Measurements from ENCODE around the gene PRDM16.

PRDM16 gene

DNA sequence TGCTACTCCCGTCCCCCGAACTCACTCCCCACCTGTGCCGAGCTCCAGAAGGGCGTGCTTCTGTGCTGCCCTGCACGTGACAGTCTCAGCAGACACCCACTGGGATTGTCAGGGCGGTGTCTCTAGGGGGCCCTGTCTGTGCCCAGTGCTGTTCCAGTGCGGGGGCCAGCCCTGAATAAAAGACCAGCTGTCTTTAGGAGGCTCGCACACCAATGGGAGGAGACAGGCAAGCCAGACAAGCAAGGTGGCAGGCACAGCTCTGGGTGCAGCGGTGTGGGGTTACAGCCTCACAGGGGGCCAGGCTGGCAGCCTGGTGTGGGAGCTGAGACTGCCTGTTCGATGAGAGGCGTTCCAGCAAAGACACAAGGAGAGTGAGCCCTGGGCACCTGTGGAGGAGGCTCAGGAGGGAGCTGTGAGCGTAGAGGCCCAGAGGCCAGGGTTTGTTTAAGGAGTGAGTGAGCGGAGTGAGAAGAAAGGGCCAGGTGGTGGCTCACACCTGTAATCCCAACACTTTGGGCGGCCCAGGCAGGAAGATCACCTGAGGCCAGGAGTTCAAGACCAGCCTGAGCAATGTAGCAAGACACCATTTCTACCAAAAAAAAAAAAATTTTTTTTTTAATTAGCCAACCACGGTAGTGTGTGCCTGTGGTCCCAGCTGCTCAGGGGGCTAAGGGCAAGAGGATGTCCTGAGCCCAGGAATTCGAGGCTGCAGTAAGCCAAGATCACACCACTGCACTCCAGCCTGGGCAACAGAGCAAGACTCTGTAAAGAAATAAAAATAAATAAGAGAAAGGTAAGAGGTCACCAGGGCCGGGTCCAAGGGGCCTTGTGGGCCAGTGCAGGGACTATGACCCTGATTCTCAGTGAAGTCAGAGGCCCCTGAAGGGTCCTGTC, 337.2 kb downstream of the PRDM16 start:
- no peaks in the 10 kb centered on the region for H3K36me3 ChIP-seq (ENCODE audit: control insufficient read depth in 2 of 2, insufficient read depth in 2 of 2, low read length in 2 of 2)
- H3K9me3 ChIP-seq (ENCODE audit: control insufficient read depth in 2 of 2, low read length in 2 of 2): no peaks in the 10 kb centered on the region
- no peaks in the 10 kb centered on the region for H3K27me3 ChIP-seq (ENCODE audit: control insufficient read depth in 1 of 2, insufficient read depth in 2 of 2, low read length in 2 of 2)
- H3K4me1 ChIP-seq (ENCODE audit: control insufficient read depth, insufficient read depth, low read length): peaks cover 12% of the 10 kb centered on the region
- H3K9ac ChIP-seq (ENCODE audit: low read length in 2 of 2): no peak overlapping the region
- H3K27ac ChIP-seq (ENCODE audit: low read length): no peak overlapping the region
- H3K4me3 ChIP-seq (ENCODE audit: low read length in 2 of 2): no peak overlapping the region

- H3K27ac ChIP-seq (ENCODE audit: low read length): no peak overlapping the region
- no peaks in the 10 kb centered on the region for H3K27me3 ChIP-seq (ENCODE audit: control insufficient read depth in 1 of 2, insufficient read depth in 2 of 2, low read length in 2 of 2)
- no peak overlapping the region for H3K9ac ChIP-seq (ENCODE audit: low read length in 2 of 2)
- no peak overlapping the region for H3K4me3 ChIP-seq (ENCODE audit: low read length in 2 of 2)
- H3K9me3 ChIP-seq (ENCODE audit: control insufficient read depth in 2 of 2, low read length in 2 of 2): no peaks in the 10 kb centered on the region
- no peaks in the 10 kb centered on the region for H3K36me3 ChIP-seq (ENCODE audit: control insufficient read depth in 2 of 2, insufficient read depth in 2 of 2, low read length in 2 of 2)
- H3K4me1 ChIP-seq (ENCODE audit: control insufficient read depth, insufficient read depth, low read length): peaks cover 9% of the 10 kb centered on the region
These were observed 338.0 kb downstream of the PRDM16 start for GRCh38 chr1:3407021-3407420.

- no peaks in the 10 kb centered on the region for H3K36me3 ChIP-seq (ENCODE audit: control insufficient read depth in 2 of 2, insufficient read depth in 2 of 2, low read length in 2 of 2)
- H3K27me3 ChIP-seq (ENCODE audit: control insufficient read depth in 1 of 2, insufficient read depth in 2 of 2, low read length in 2 of 2): peaks cover 0 to 2% of the 10 kb centered on the region in 2 donors
These were observed 339.8 kb downstream of the PRDM16 start for GRCh38 chr1:3408751-3409266.

GRCh38 chr1:3409366-3410141, 340.6 kb downstream of the PRDM16 start:
- Histone ChIP-seq H3K4me3 (ENCODE audit: low read length in 2 of 2) (no peak overlapping the region), H3K4me1 (ENCODE audit: control insufficient read depth, insufficient read depth, low read length) (peaks cover 4% of the 10 kb centered on the region), H3K27me3 (ENCODE audit: control insufficient read depth in 1 of 2, insufficient read depth in 2 of 2, low read length in 2 of 2) (peaks cover 0 to 2% of the 10 kb centered on the region in 2 donors), H3K27ac (ENCODE audit: low read length) (no peak overlapping the region), H3K36me3 (ENCODE audit: control insufficient read depth in 2 of 2, insufficient read depth in 2 of 2, low read length in 2 of 2) (no peaks in the 10 kb centered on the region), H3K9ac (ENCODE audit: low read length in 2 of 2) (no peak overlapping the region), H3K9me3 (ENCODE audit: control insufficient read depth in 2 of 2, low read length in 2 of 2) (no peaks in the 10 kb centered on the region)

More at GRCh38 chr1:3408751-3409266, 339.8 kb downstream of the PRDM16 start:
- no peak overlapping the region for H3K4me3 ChIP-seq (ENCODE audit: low read length in 2 of 2)
- H3K27ac ChIP-seq (ENCODE audit: low read length): no peak overlapping the region
- H3K9me3 ChIP-seq (ENCODE audit: control insufficient read depth in 2 of 2, low read length in 2 of 2): no peaks in the 10 kb centered on the region
- H3K4me1 ChIP-seq (ENCODE audit: control insufficient read depth, insufficient read depth, low read length): peaks cover 4% of the 10 kb centered on the region
- H3K9ac ChIP-seq (ENCODE audit: low read length in 2 of 2): no peak overlapping the region

- no peaks in the 10 kb centered on the region for H3K36me3 ChIP-seq (ENCODE audit: control insufficient read depth in 2 of 2, insufficient read depth in 2 of 2, low read length in 2 of 2)
- no peak overlapping the region for H3K4me3 ChIP-seq (ENCODE audit: low read length in 2 of 2)
- peaks cover 0 to 2% of the 10 kb centered on the region in 2 donors for H3K27me3 ChIP-seq (ENCODE audit: control insufficient read depth in 1 of 2, insufficient read depth in 2 of 2, low read length in 2 of 2)
- H3K9me3 ChIP-seq (ENCODE audit: control insufficient read depth in 2 of 2, low read length in 2 of 2): no peaks in the 10 kb centered on the region
- H3K27ac ChIP-seq (ENCODE audit: low read length): no peak overlapping the region
- H3K9ac ChIP-seq (ENCODE audit: low read length in 2 of 2): no peak overlapping the region
- peaks cover 4% of the 10 kb centered on the region for H3K4me1 ChIP-seq (ENCODE audit: control insufficient read depth, insufficient read depth, low read length)
These were observed 341.3 kb downstream of the PRDM16 start for GRCh38 chr1:3410142-3410925.

DNA sequence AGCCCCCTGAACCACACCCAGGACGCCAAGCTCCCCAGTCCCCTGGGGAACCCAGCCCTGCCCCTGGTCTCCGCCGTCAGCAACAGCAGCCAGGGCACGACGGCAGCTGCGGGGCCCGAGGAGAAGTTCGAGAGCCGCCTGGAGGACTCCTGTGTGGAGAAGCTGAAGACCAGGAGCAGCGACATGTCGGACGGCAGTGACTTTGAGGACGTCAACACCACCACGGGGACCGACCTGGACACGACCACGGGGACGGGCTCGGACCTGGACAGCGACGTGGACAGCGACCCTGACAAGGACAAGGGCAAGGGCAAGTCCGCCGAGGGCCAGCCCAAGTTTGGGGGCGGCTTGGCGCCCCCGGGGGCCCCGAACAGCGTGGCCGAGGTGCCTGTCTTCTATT, 342.8 kb downstream of the PRDM16 start:
- Histone ChIP-seq H3K9ac (ENCODE audit: low read length in 2 of 2) (no peak overlapping the region), H3K27me3 (ENCODE audit: control insufficient read depth in 1 of 2, insufficient read depth in 2 of 2, low read length in 2 of 2) (peaks cover 0 to 2% of the 10 kb centered on the region in 2 donors), H3K4me1 (ENCODE audit: control insufficient read depth, insufficient read depth, low read length) (peaks cover 4% of the 10 kb centered on the region), H3K4me3 (ENCODE audit: low read length in 2 of 2) (no peak overlapping the region), H3K9me3 (ENCODE audit: control insufficient read depth in 2 of 2, low read length in 2 of 2) (peaks cover 0 to 5% of the 10 kb centered on the region in 2 donors), H3K36me3 (ENCODE audit: control insufficient read depth in 2 of 2, insufficient read depth in 2 of 2, low read length in 2 of 2) (no peaks in the 10 kb centered on the region), H3K27ac (ENCODE audit: low read length) (no peak overlapping the region)

DNA sequence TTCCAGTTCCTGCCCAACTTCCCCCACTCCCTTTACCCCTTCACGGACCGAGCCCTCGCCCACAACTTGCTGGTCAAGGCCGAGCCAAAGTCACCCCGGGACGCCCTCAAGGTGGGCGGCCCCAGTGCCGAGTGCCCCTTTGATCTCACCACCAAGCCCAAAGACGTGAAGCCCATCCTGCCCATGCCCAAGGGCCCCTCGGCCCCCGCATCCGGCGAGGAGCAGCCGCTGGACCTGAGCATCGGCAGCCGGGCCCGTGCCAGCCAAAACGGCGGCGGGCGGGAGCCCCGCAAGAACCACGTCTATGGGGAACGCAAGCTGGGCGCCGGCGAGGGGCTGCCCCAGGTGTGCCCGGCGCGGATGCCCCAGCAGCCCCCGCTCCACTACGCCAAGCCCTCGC, 343.4 kb downstream of the PRDM16 start:
- H3K4me1 ChIP-seq (ENCODE audit: control insufficient read depth, insufficient read depth, low read length): peaks cover 4% of the 10 kb centered on the region
- no peak overlapping the region for H3K4me3 ChIP-seq (ENCODE audit: low read length in 2 of 2)
- no peak overlapping the region for H3K9ac ChIP-seq (ENCODE audit: low read length in 2 of 2)
- no peaks in the 10 kb centered on the region for H3K36me3 ChIP-seq (ENCODE audit: control insufficient read depth in 2 of 2, insufficient read depth in 2 of 2, low read length in 2 of 2)
- H3K27me3 ChIP-seq (ENCODE audit: control insufficient read depth in 1 of 2, insufficient read depth in 2 of 2, low read length in 2 of 2): peaks cover 0 to 2% of the 10 kb centered on the region in 2 donors
- H3K9me3 ChIP-seq (ENCODE audit: control insufficient read depth in 2 of 2, low read length in 2 of 2): peaks cover 0 to 6% of the 10 kb centered on the region in 2 donors
- H3K27ac ChIP-seq (ENCODE audit: low read length): no peak overlapping the region

DNA sequence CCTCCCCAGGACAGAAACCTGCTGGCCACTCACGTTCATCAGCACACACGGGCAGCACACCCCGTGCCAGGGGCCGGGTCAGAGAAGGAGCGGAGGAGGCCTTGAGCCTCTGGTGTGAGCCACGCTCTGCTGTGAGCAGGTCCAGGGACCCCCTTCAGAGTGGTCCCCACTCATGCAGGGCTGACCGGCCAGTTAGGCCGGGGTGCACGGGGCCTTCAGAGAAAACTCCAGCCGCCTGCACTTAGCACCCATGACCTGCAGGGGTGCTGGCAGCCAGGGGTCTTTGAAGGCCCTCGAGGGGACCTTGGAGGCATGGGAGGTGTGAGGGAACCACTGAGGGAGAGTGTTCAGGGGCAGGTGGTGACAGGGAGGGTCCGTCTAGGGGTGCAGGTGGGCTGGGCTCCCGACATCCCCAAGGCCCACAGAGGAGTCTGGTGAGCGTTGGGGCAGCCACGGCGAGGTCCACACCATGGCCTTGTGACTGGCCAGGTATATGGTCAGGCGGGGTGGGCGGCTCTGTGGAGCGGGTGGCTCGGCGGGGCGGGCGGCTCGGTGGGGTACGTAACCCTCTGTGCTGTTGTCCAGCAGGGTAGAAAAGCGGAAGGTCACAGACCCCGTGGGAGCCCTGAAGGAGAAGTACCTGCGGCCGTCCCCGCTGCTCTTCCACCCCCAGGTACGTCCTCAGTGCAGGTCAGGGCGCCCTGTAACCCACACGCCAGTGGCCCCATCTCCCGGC, 345.1 kb downstream of the PRDM16 start:
- peaks cover 8% of the 10 kb centered on the region for H3K4me1 ChIP-seq (ENCODE audit: control insufficient read depth, insufficient read depth, low read length)
- peaks cover 0 to 6% of the 10 kb centered on the region in 2 donors for H3K9me3 ChIP-seq (ENCODE audit: control insufficient read depth in 2 of 2, low read length in 2 of 2)
- H3K27ac ChIP-seq (ENCODE audit: low read length): no peak overlapping the region
- no peak overlapping the region for H3K4me3 ChIP-seq (ENCODE audit: low read length in 2 of 2)
- H3K9ac ChIP-seq (ENCODE audit: low read length in 2 of 2): no peak overlapping the region
- H3K36me3 ChIP-seq (ENCODE audit: control insufficient read depth in 2 of 2, insufficient read depth in 2 of 2, low read length in 2 of 2): no peaks in the 10 kb centered on the region
- peaks cover 3 to 4% of the 10 kb centered on the region in 2 donors for H3K27me3 ChIP-seq (ENCODE audit: control insufficient read depth in 1 of 2, insufficient read depth in 2 of 2, low read length in 2 of 2)

DNA sequence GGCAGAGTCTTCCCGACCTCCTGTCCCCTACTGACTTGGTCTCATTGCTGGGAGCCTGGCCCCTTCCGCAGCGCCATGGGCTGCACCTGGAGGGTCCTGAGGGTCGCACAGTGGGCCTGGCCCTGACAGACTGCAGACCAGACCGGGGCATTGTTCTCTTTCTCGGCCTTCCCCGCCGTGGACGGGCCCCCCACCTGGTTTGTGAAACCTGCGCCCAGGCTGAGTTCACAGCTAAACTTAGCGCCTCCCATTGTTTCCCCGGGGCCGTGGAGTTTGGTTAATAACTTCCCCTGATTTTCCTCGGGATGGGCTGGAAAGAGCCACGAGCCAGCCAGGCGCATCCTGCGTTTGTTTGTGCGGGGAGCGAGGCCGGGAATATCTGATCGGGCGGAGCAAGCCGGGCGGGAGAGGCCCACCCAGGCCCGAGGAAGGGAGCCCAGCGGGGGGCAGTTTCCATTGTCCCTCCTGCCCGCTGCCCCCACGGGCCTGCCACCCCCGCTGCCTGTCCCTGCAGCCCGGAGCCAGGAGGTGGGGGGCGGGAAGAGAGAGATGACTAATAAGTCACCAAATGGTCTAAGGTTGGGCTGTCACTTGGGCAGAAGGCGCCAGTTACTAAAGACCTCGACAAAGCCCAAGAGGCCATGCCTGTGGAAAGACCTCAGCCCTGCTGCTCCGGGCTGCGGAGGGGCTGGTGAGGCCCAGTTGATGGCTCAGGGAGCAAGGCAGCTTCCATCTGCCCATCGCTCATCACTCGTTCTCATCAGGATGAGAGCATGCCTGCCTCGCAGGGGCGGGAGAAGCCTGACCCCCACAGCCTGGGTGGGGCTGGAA, 346.5 kb downstream of the PRDM16 start:
- Histone ChIP-seq H3K36me3 (ENCODE audit: control insufficient read depth in 2 of 2, insufficient read depth in 2 of 2, low read length in 2 of 2) (no peaks in the 10 kb centered on the region), H3K27ac (ENCODE audit: low read length) (no peak overlapping the region), H3K4me3 (ENCODE audit: low read length in 2 of 2) (no peak overlapping the region), H3K9ac (ENCODE audit: low read length in 2 of 2) (no peak overlapping the region), H3K4me1 (ENCODE audit: control insufficient read depth, insufficient read depth, low read length) (peaks cover 5% of the 10 kb centered on the region), H3K27me3 (ENCODE audit: control insufficient read depth in 1 of 2, insufficient read depth in 2 of 2, low read length in 2 of 2) (peaks cover 3 to 4% of the 10 kb centered on the region in 2 donors), H3K9me3 (ENCODE audit: control insufficient read depth in 2 of 2, low read length in 2 of 2) (peaks cover 0 to 14% of the 10 kb centered on the region in 2 donors)
